Measurements from ENCODE around the gene TICRR. TPM values are rescaled to one million over a fixed set of nuclear protein-coding genes. Genes with fewer than 3 reads are reported as not detected.
"Not testable (repeated sequence)": the region's sequence is repeated elsewhere in the genome, so short reads cannot be mapped to it uniquely, and the experiment has no call there.

Gene TICRR
- total RNA-seq, 2 donors from 2014 or later: 18.5 to 23.4 TPM

DNA sequence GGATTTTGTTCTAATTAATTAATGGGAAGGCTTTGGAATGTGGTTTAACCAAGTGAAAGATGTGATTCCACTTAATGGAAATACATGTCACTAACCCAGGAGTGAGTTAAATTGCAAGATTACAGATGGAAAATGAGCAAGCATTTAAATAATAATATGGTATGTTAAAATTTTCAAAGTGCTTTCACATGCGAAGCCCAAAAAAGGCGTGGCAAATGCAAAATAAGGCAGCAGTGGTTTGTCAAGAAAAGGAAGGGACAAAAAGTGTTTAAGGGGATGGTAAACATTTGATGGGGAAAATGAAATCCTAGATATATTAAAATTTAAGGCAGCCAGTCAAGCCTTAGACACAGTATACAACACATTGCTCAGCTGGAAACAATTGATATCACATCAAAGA, 2.9 kb downstream of the TICRR start:
- H3K36me3 Mint-ChIP-seq (ENCODE audit: insufficient read depth in 2 of 2): peaks cover 10 to 35% of the 10 kb centered on the region in 2 donors
- peaks cover 46% of the 10 kb centered on the region for H3K4me1 Mint-ChIP-seq (ENCODE audit: low read depth)
- H3K4me3 Mint-ChIP-seq: peak overlapping the region; percentile 73 to 85
- H3K27ac Mint-ChIP-seq: peak overlapping the region; percentile 15
- H3K27me3 Mint-ChIP-seq (ENCODE audit: low read depth): no peaks in the 10 kb centered on the region
- no peaks in the 10 kb centered on the region for H3K9me3 Mint-ChIP-seq
- no peak for DNase-seq
- no peak for ATAC-seq (replicated peaks in 1 of 2)

DNA sequence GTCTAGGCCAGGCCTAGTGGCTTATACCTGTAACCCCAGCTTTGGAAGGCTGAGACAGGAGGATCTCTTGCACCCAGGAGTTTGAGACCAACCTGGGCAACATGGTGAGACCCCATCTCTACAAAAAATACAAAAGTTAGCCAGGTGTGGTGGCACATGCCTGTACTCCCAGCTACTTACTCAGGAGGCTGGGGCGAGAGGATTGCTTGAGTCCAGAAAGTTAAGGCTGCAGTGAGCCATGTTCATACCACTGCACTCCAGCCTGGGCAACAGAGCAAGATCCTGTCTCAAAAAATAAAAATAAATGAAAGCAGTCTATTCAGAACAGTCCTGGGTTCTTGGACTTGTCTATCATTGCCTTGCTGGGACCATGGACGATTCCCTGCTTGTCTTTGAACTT, 5.5 kb downstream of the TICRR start:
- H3K27ac Mint-ChIP-seq; H3K4me3 Mint-ChIP-seq; ATAC-seq (replicated peaks in 1 of 2); H3K27me3 Mint-ChIP-seq (ENCODE audit: low read depth); DNase-seq; H3K9me3 Mint-ChIP-seq: not testable (repeated sequence)
- Mint-ChIP-seq H3K36me3 (ENCODE audit: insufficient read depth in 2 of 2) (peaks cover 12 to 42% of the 10 kb centered on the region in 2 donors), H3K4me1 (ENCODE audit: low read depth) (peaks cover 46% of the 10 kb centered on the region)

DNA sequence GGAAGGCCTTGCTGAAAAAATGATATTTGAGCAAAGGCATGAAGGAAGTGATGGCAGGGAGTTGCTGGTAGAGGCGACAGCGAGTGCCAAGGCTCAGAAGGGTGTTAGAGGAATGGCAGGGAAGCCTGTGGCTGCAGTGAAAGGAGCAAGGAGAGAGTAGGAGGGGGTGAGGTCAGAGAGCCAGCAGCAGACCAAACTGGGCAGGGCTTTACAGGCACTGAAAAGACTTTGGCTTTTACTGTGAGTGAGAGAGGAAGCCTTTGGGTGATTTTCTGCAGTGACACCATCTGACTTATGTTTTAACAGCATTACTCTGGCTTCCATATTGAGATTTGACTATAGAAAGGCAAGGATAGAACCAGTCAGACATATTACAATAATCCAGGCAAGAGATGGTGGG, 11.4 kb downstream of the TICRR start:
- ATAC-seq (replicated peaks in 1 of 2) (no peak), DNase-seq (no peak)
- Mint-ChIP-seq H3K4me1 (ENCODE audit: low read depth) (peaks cover 1% of the 10 kb centered on the region), H3K9me3 (no peaks in the 10 kb centered on the region), H3K27me3 (ENCODE audit: low read depth) (no peaks in the 10 kb centered on the region), H3K4me3 (no peak overlapping the region), H3K27ac (no peak overlapping the region), H3K36me3 (ENCODE audit: insufficient read depth in 2 of 2) (peaks cover 3 to 23% of the 10 kb centered on the region in 2 donors)

DNA sequence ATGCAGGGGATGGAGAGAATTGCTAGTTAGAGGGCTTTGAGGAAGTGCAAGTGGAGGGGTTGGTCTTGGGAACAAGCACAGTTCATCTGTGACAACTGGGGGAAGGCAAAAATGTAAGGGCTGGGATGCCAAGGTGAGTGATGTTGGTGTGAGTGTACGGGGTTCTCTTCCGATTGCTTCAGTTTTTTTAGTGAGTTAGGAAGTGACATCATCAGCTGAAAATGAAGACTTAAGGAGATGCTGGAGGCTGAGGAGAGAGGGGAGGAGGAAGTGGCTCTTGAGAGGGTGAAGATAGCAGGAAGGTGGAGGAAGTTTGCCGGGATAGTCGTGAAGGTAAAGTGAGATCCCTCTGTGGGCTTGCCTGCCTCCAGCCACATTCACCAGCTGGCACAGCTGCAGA, 12.7 kb downstream of the TICRR start:
- H3K9me3 Mint-ChIP-seq: no peaks in the 10 kb centered on the region
- H3K4me1 Mint-ChIP-seq (ENCODE audit: low read depth): no peaks in the 10 kb centered on the region
- no peak overlapping the region for H3K4me3 Mint-ChIP-seq
- DNase-seq: no peak
- no peak for ATAC-seq (replicated peaks in 1 of 2)
- no peak overlapping the region for H3K27ac Mint-ChIP-seq
- no peaks in the 10 kb centered on the region for H3K27me3 Mint-ChIP-seq (ENCODE audit: low read depth)
- H3K36me3 Mint-ChIP-seq (ENCODE audit: insufficient read depth in 2 of 2): peaks cover 3 to 20% of the 10 kb centered on the region in 2 donors

DNA sequence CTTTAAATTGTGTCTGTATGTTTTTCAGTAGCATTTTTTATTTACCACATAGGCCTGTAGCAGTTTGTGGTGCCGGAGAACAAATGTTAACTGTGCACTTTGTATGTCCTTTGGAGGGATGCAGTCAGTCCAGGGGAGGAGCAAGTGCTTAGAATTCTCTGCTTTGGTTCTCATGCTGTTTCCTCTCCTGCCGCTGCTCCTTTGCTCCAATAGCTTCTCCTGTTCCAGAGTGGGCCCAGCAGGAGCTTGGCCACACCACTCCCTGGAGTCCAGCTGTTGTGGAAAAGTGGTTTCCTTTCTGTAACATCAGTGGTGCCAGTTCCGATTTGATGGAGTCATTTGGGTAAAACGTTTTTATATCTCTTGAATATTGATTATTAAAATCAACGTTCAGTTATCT, 16.6 kb downstream of the TICRR start:
- no peak for ATAC-seq (replicated peaks in 1 of 2)
- Mint-ChIP-seq H3K27me3 (ENCODE audit: low read depth) (no peaks in the 10 kb centered on the region), H3K4me3 (no peak overlapping the region)

DNA sequence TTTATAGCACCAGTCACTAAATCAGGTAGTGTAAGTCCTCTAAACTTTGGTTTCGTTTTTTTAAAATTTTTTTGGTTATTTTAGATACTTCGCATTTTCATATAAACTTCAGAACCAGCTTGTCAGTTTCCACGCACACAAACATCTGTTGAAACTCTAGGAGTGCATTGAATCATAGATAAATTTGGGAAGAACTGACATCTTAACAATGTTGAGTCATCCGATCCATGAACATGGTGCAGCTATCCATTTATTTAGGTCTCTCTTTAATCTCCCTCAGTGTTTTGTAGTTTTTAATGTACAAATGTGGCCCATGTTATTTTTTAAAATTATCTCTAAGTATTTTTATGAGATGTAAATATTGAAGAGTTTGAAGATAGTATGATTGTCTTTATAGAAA, 17.7 kb downstream of the TICRR start:
- no peak overlapping the region for H3K4me3 Mint-ChIP-seq
- H3K27me3 Mint-ChIP-seq (ENCODE audit: low read depth): no peaks in the 10 kb centered on the region
- H3K9me3 Mint-ChIP-seq: no peaks in the 10 kb centered on the region
- H3K27ac Mint-ChIP-seq: no peak overlapping the region
- ATAC-seq (replicated peaks in 1 of 2): no peak
- no peak for DNase-seq
- no peaks in the 10 kb centered on the region for H3K4me1 Mint-ChIP-seq (ENCODE audit: low read depth)
- H3K36me3 Mint-ChIP-seq (ENCODE audit: insufficient read depth in 2 of 2): peaks cover 2 to 38% of the 10 kb centered on the region in 2 donors

More for the DNA sequence above, 16.6 kb downstream of the TICRR start:
- H3K4me1 Mint-ChIP-seq (ENCODE audit: low read depth): no peaks in the 10 kb centered on the region
- H3K27ac Mint-ChIP-seq: no peak overlapping the region
- H3K9me3 Mint-ChIP-seq: no peaks in the 10 kb centered on the region
- DNase-seq: no peak
- H3K36me3 Mint-ChIP-seq (ENCODE audit: insufficient read depth in 2 of 2): peaks cover 0 to 29% of the 10 kb centered on the region in 2 donors

DNA sequence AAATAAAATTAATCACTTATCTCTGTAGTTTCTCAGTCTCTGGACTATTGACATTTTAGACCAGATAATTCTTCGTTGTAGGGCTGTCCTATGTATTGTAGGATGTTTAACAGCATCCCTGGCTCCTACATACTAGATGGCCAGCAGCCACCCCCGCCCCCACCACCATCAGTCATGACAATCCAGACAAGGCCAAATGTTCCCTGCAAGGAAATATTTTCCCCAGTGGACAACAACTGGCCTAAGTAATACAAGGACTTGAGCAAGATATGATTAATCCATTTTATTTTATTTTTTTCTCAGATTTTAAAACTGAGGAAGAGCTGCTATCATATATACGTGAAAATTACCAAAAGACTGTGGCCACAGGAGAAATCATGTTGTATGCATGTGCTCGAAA, 23.8 kb downstream of the TICRR start:
- ATAC-seq (replicated peaks in 1 of 2) (no peak), DNase-seq (no peak)
- Mint-ChIP-seq H3K4me3 (no peak overlapping the region), H3K36me3 (ENCODE audit: insufficient read depth in 2 of 2) (peaks cover 9 to 51% of the 10 kb centered on the region in 2 donors), H3K27me3 (ENCODE audit: low read depth) (no peaks in the 10 kb centered on the region), H3K4me1 (ENCODE audit: low read depth) (no peaks in the 10 kb centered on the region), H3K9me3 (no peaks in the 10 kb centered on the region), H3K27ac (no peak overlapping the region)

DNA sequence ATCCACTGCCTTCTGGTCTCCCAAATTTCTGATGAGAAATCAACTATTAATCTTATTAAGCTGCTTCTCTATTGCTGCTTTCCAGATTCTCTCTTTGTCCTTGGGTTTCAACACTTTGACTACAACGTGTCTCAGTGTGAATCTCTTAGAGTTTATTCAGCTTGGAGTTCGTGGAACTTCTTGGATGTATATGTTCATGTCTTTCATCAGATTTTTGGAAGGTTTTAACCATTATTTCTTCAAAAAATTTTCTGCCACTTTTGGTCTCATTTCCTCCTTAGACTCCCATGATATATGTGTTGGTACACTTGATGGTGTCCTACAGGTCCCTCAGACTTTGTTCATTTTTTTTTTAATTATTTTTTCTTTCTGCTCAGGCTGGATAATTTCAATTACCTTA, 36.0 kb downstream of the TICRR start:
- no peak overlapping the region for H3K4me3 Mint-ChIP-seq
- H3K4me1 Mint-ChIP-seq (ENCODE audit: low read depth): no peaks in the 10 kb centered on the region
- no peaks in the 10 kb centered on the region for H3K27me3 Mint-ChIP-seq (ENCODE audit: low read depth)
- DNase-seq: no peak
- ATAC-seq (replicated peaks in 1 of 2): no peak
- no peak overlapping the region for H3K27ac Mint-ChIP-seq
- peaks cover 6 to 13% of the 10 kb centered on the region in 2 donors for H3K9me3 Mint-ChIP-seq
- H3K36me3 Mint-ChIP-seq (ENCODE audit: insufficient read depth in 2 of 2): peaks cover 44 to 69% of the 10 kb centered on the region in 2 donors

DNA sequence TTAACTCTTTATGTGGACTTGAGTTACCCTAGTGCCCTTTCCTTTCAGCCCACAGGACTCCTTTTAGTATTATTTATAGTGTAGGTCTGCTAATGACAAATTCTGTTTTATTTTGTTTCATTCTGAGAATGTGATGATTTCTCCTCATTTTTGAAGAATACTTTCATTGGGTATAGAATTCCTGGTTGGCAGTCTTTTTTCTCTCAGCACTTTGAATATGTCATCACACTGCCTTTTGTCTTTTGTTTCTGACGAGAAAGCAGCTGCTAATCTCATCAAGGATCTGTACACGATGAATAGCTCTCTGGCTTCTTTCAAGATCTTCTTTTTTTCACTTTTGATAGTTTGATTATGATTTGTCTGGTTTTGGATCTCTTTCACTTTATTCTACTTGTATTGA, 37.8 kb downstream of the TICRR start:
- H3K9me3 Mint-ChIP-seq: peaks cover 6 to 13% of the 10 kb centered on the region in 2 donors
- no peak for DNase-seq
- H3K4me3 Mint-ChIP-seq: no peak overlapping the region
- H3K27ac Mint-ChIP-seq: no peak overlapping the region
- H3K36me3 Mint-ChIP-seq (ENCODE audit: insufficient read depth in 2 of 2): peaks cover 44 to 66% of the 10 kb centered on the region in 2 donors
- no peaks in the 10 kb centered on the region for H3K4me1 Mint-ChIP-seq (ENCODE audit: low read depth)
- no peaks in the 10 kb centered on the region for H3K27me3 Mint-ChIP-seq (ENCODE audit: low read depth)
- no peak for ATAC-seq (replicated peaks in 1 of 2)

DNA sequence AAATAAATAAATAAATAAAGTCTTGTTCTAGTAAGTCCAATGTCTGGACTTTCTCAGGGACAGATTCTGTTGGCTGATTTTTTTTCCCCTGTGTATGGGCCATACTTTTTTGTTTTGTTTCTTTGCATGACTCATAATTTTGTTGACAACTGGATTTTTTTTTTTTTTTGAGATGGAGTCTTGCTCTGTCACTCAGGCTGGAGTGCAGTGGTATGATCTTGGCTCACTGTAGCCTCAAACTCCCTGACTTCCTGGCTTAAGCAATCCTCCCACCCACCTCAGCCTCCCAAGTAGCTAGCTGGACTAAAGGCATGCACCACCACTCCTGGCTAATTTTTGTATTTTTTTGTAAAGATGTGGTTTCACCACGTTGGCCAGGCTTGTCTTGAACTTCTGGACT, 38.9 kb downstream of the TICRR start:
- H3K4me1 Mint-ChIP-seq (ENCODE audit: low read depth): no peaks in the 10 kb centered on the region
- DNase-seq (no peak), ATAC-seq (replicated peaks in 1 of 2) (no peak)
- no peak overlapping the region for H3K4me3 Mint-ChIP-seq
- H3K27ac Mint-ChIP-seq: no peak overlapping the region
- peaks cover 6 to 13% of the 10 kb centered on the region in 2 donors for H3K9me3 Mint-ChIP-seq
- H3K36me3 Mint-ChIP-seq (ENCODE audit: insufficient read depth in 2 of 2): peaks cover 42 to 61% of the 10 kb centered on the region in 2 donors
- H3K27me3 Mint-ChIP-seq (ENCODE audit: low read depth): no peaks in the 10 kb centered on the region

DNA sequence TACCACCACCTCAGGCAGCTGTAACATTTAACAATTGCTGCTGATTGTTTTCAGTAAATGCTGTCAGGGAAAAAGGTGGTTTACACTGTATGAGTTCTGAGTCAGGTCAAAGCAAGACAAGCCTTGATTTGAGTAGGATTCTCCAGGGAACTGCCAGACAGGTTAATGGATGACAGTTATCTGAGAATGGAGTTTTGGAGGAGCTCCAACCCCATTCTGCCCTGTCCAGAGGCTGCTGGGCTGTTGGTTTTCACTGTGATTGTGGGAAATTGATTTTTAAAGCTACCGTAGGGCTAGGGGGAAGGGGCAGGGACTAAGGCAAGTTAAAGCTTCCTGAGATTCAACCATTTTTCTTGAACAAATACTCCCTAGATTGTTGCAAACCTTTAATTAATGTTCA, 39.9 kb downstream of the TICRR start:
- Mint-ChIP-seq H3K9me3 (peaks cover 6 to 13% of the 10 kb centered on the region in 2 donors), H3K4me1 (ENCODE audit: low read depth) (no peaks in the 10 kb centered on the region), H3K27me3 (ENCODE audit: low read depth) (no peaks in the 10 kb centered on the region), H3K4me3 (no peak overlapping the region), H3K36me3 (ENCODE audit: insufficient read depth in 2 of 2) (peaks cover 38 to 58% of the 10 kb centered on the region in 2 donors), H3K27ac (no peak overlapping the region)
- ATAC-seq (replicated peaks in 1 of 2) (no peak), DNase-seq (no peak)

DNA sequence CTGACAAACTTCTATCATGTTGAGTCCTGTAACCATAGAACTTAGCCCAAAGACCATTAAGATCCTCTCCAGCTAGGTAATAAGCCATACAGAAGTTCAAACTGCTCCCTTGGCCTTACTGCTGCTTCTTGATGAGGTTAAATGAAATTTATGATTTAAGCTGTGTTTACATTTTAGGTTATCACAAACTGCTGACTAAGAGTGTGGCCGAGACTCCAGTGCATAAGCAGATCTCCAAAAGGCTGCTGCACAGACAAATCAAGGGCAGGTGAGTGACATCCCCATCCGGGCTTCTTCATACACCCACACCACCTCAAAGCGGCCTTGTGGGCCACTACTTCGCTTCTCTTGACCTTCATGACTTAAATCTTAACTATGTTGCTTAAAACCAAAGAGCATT, 41.0 kb downstream of the TICRR start:
- no peaks in the 10 kb centered on the region for H3K27me3 Mint-ChIP-seq (ENCODE audit: low read depth)
- ATAC-seq (replicated peaks in 1 of 2): no peak
- H3K4me3 Mint-ChIP-seq: no peak overlapping the region
- H3K36me3 Mint-ChIP-seq (ENCODE audit: insufficient read depth in 2 of 2): peaks cover 28 to 54% of the 10 kb centered on the region in 2 donors
- peaks cover 5 to 12% of the 10 kb centered on the region in 2 donors for H3K9me3 Mint-ChIP-seq
- no peak for DNase-seq
- no peak overlapping the region for H3K27ac Mint-ChIP-seq
- no peaks in the 10 kb centered on the region for H3K4me1 Mint-ChIP-seq (ENCODE audit: low read depth)

DNA sequence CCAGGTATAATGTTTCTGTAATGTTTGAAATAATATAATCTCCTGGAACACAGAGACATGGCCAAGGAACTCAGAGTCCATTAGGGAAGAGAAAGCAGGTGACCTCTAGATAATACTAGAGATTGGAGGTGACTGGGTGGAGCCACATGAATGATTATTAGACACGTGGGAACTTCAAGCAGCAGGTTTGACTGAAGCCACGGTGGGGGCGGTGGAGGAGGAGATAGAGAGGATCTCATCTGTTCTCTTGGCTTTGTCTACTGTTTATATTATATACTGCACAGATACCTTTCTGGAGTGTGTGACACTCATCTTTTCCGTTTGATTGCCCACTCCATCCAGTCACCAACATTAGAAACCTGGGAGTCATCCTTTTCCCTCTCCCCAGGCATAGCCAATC, 46.3 kb downstream of the TICRR start:
- Mint-ChIP-seq H3K9me3 (no peaks in the 10 kb centered on the region), H3K4me3 (no peak overlapping the region), H3K27ac (no peak overlapping the region), H3K4me1 (ENCODE audit: low read depth) (no peaks in the 10 kb centered on the region), H3K36me3 (ENCODE audit: insufficient read depth in 2 of 2) (peaks cover 10 to 59% of the 10 kb centered on the region in 2 donors), H3K27me3 (ENCODE audit: low read depth) (no peaks in the 10 kb centered on the region)
- no peak for ATAC-seq (replicated peaks in 1 of 2)
- DNase-seq: no peak

DNA sequence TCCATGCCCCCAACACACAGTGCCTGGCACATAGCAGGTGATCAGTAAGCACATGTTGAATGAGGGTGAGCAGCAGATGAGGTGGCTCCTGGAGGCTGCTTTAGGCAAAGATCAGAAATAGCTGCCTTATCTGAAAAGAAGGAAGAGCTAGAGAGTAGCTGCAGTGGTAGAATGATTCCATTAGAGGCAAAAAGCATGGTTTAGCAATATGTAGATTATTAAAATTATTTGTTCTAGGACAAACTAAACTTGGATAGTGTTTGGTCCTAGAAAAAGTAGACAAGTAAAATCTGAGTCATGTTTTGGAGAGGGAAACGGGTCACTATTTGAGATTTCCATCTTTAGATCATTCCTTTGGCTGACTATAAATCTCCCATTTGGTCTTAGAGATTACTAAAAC, 47.9 kb downstream of the TICRR start:
- Mint-ChIP-seq H3K36me3 (ENCODE audit: insufficient read depth in 2 of 2) (peaks cover 9 to 62% of the 10 kb centered on the region in 2 donors), H3K27ac (no peak overlapping the region), H3K9me3 (no peaks in the 10 kb centered on the region), H3K4me3 (no peak overlapping the region), H3K27me3 (ENCODE audit: low read depth) (no peaks in the 10 kb centered on the region), H3K4me1 (ENCODE audit: low read depth) (no peaks in the 10 kb centered on the region)
- ATAC-seq (replicated peaks in 1 of 2) (no peak), DNase-seq (no peak)
